ENCODE data around the gene SMIM9.

- TF ChIP-seq POLR2A (IDR thresholded peaks at IDR 0.05): no peak
- no peak for TF ChIP-seq CTCF (IDR thresholded peaks at IDR 0.05)
These were observed 50.1 kb downstream of the SMIM9 start for GRCh38 chrX:154784149-154784995.

All from adrenal gland (tissue), 5 donors.